AG04449 (cell line): ENCODE data around the gene NCAPH2.

Experiments
- CTCF ChIA-PET: fragments of 350-600 bp; formaldehyde crosslinking; extraction: SDS; loops from one replicate; lab custom pipeline; 2021; ENCODE audit warnings: antibody characterized with exemption; lab: Yijun Ruan, JAX
- POLR2A ChIA-PET: fragments of 400-600, 350-600 bp; formaldehyde crosslinking; extraction: SDS; loops from one replicate; lab custom pipeline; 2020; ENCODE audit warnings: antibody characterized with exemption, inconsistent platforms; lab: Yijun Ruan, JAX
- DNase-seq: peaks from one replicate; pipeline ENCODE4 v3.0.0-alpha.2; 2010; ENCODE audit warnings: low read depth, low spot score
- H3K4me3 ChIP-seq: 2 replicates; pipeline ENCODE4 v1.5.1; 2011; ENCODE audit warnings: low read depth, mild to moderate bottlenecking, control low read depth, low read length
- CTCF ChIP-seq: IDR thresholded peaks from one replicate; pipeline ENCODE4 v1.5.1; 2011; ENCODE audit warnings: mild to moderate bottlenecking, moderate library complexity, low read length, control low read depth, inconsistent platforms; ENCODE audit not compliant: insufficient read depth; ENCODE audit errors: missing control alignments

The NCAPH2 gene

GRCh38 chr22:50503475-50504145 is 4.4 kb upstream of the NCAPH2 start:
- POLR2A ChIA-PET, result no interaction called here
- DNase-seq, result no peak
- peak; percentile 14 for TF ChIP-seq CTCF
- no peak overlapping the region for H3K4me3 ChIP-seq
- CTCF ChIA-PET, result interaction anchor here (1.1 to 1.6 kb wide), 2 partner anchors 10 to 15 kb away, joined by 3 to 5 read pairs; no protein-coding TSS in a partner anchor

GRCh38 chr22:50504369-50505211 is 3.4 kb upstream of the NCAPH2 start:
- H3K4me3 ChIP-seq, result no peak overlapping the region
- no peak for TF ChIP-seq CTCF
- ChIA-PET POLR2A (no interaction called here), CTCF (interaction anchor here (1.3 kb wide), 1 partner anchor 21 kb away, joined by 3 read pairs; no protein-coding TSS in a partner anchor)
- DNase-seq, result no peak

GRCh38 chr22:50505276-50505775 is 2.7 kb upstream of the NCAPH2 start:
- no peak for TF ChIP-seq CTCF
- ChIA-PET POLR2A (interaction anchor here (0.7 kb wide), 1 partner anchor 264 kb away, joined by 3 read pairs; no protein-coding TSS in a partner anchor), CTCF (interaction anchor here (1.3 kb wide), 1 partner anchor 22 kb away, joined by 3 read pairs; no protein-coding TSS in a partner anchor)
- H3K4me3 ChIP-seq, result no peak overlapping the region
- DNase-seq, result no peak

- ChIA-PET CTCF (interaction anchor here (1.0 to 1.3 kb wide), 3 partner anchors 8 to 22 kb away, joined by 3 to 5 read pairs (median 3); partner anchors contain the start of gene SCO2), POLR2A (interaction anchor here (0.7 kb wide), 2 partner anchors 9 to 265 kb away, joined by 3 read pairs; no protein-coding TSS in a partner anchor)
- DNase-seq, result no peak
- H3K4me3 ChIP-seq, result peak overlapping the region; percentile 96
- no peak for TF ChIP-seq CTCF
These were observed 2.0 kb upstream of the NCAPH2 start for GRCh38 chr22:50505776-50506610.

- CTCF ChIA-PET, result interaction anchor here (1.0 to 1.2 kb wide), 2 partner anchors 9 to 19 kb away, joined by 3 to 5 read pairs; partner anchors contain the start of gene SCO2
- no peak for TF ChIP-seq CTCF
- no peak for DNase-seq
- POLR2A ChIA-PET, result interaction anchor here (0.7 kb wide), 1 partner anchor 10 kb away, joined by 3 read pairs; no protein-coding TSS in a partner anchor
- H3K4me3 ChIP-seq, result peak overlapping the region; percentile 96
These were observed 1.2 kb upstream of the NCAPH2 start for GRCh38 chr22:50506611-50507420.
